HCT116 (cell line): ENCODE data around the gene PURB. TPM values are rescaled to one million over a fixed set of nuclear protein-coding genes. Genes with fewer than 3 reads are reported as not detected.

ENCODE experiments used
- ATAC-seq: fragments of 200-7000 bp; cut with Tn5 transposase; 2 replicates; pipeline ENCODE4 v1.9.1; 2020; ENCODE audit warnings: mild to moderate bottlenecking, moderate library complexity
- BruUV-seq: library from RNA; stranded (reverse); fragments of 400-500 nt; replicated peaks from 2 replicates; lab custom pipeline; 2021; lab: Mats Ljungman, UMichigan
- CTCF ChIA-PET: fragments of 300-600 bp; sonication (Branson Sonifier 250); formaldehyde crosslinking; loops from one replicate; lab custom pipeline; 2021; ENCODE audit warnings: antibody characterized with exemption; lab: Charles Lee
- POLR2A ChIA-PET: fragments of 300-600, 350-600 bp; sonication (Branson Sonifier 250); formaldehyde crosslinking; loops from one replicate; lab custom pipeline; 2021; ENCODE audit warnings: antibody characterized with exemption; lab: Charles Lee
- RAD21 ChIA-PET, 2 experiments: fragments of 300-600 bp; sonication (Branson Sonifier 250); formaldehyde crosslinking; loops; one replicate each; lab custom pipeline; 2023; ENCODE audit warnings: low total read pairs in 2 of 2; ENCODE audit not compliant: uncharacterized antibody in 2 of 2, unreplicated experiment in 2 of 2, low non-redundant PET in 1 of 2; lab: Charles Lee
- DNase-seq: peaks from one replicate; pipeline ENCODE4 v3.0.0-alpha.2; 2010; ENCODE audit warnings: low read depth, low spot score
- H2AFZ ChIP-seq: fragments of 200-600 bp; shearing (Covaris generic), sonication (generic); 2 replicates; pipeline ENCODE4 v1.6.1; 2017; ENCODE audit warnings: low read depth, mixed run types, mixed read lengths, antibody characterized with exemption, low read length; ENCODE audit not compliant: poor library complexity, severe bottlenecking
- H3K27ac ChIP-seq: 2 replicates; pipeline ENCODE4 v1.5.1; 2012; ENCODE audit warnings: low read depth, low read length
- H3K27me3 ChIP-seq: fragments of 200-600 bp; sonication (generic); 2 replicates; pipeline ENCODE4 v1.6.1; 2016; ENCODE audit warnings: mixed run types, low read length, mixed read lengths; ENCODE audit not compliant: insufficient read depth
- H3K36me3 ChIP-seq, 2 experiments: fragments of 200-500 bp in 1 of 2; fragments of 200-600 bp in 1 of 2; sonication (Bioruptor generic) in 1 of 2; sonication (generic) in 1 of 2; 2 replicates each; pipeline versions ENCODE4 v1.5.1 to v1.6.1; 2014 to 2016; ENCODE audit warnings: low read length in 2 of 2, inconsistent platforms in 1 of 2, mixed read lengths in 1 of 2, mixed run types in 1 of 2; ENCODE audit not compliant: insufficient read depth in 2 of 2, control insufficient read depth in 1 of 2
- H3K4me1 ChIP-seq, 2 experiments: fragments of 200-600 bp in 1 of 2; sonication (generic) in 1 of 2; 2 replicates each; pipeline versions ENCODE4 v1.5.1 to v1.6.1; 2012 to 2017; ENCODE audit warnings: low read length in 2 of 2, inconsistent platforms in 1 of 2, mild to moderate bottlenecking in 1 of 2, mixed read lengths in 1 of 2, mixed run types in 1 of 2, moderate library complexity in 1 of 2; ENCODE audit not compliant: insufficient read depth in 2 of 2, control insufficient read depth in 1 of 2
- H3K4me2 ChIP-seq: fragments of 200-600 bp; sonication (generic); 2 replicates; pipeline ENCODE4 v1.6.1; 2017; ENCODE audit warnings: mixed run types, low read length, mixed read lengths
- H3K4me3 ChIP-seq, 2 experiments: fragments of 200-600 bp in 1 of 2; sonication (generic) in 1 of 2; replicated peaks in 1 of 2; 2 replicates each; pipeline ENCODE4 v1.5.1; 2011 to 2016; ENCODE audit warnings: low read length in 2 of 2, control low read depth in 1 of 2, low read depth in 1 of 2, mild to moderate bottlenecking in 1 of 2, mixed read lengths in 1 of 2, mixed run types in 1 of 2
- H3K79me2 ChIP-seq: fragments of 200-600 bp; sonication (generic); 2 replicates; pipeline ENCODE4 v1.6.1; 2017; ENCODE audit warnings: mild to moderate bottlenecking, mixed run types, low read length, moderate library complexity, mixed read lengths; ENCODE audit not compliant: insufficient read depth
- H3K9ac ChIP-seq: fragments of 200-600 bp; sonication (generic); 2 replicates; pipeline ENCODE4 v1.6.1; 2016; ENCODE audit warnings: low read length, mixed read lengths
- H3K9me2 ChIP-seq: fragments of 200-600 bp; sonication (generic), shearing (Covaris generic); 2 replicates; pipeline ENCODE4 v1.6.1; 2017; ENCODE audit warnings: mixed run types, mild to moderate bottlenecking, moderate library complexity; ENCODE audit not compliant: insufficient read depth
- H3K9me3 ChIP-seq, 2 experiments: fragments of 200-500 bp in 1 of 2; fragments of 200-600 bp in 1 of 2; sonication (Bioruptor generic) in 1 of 2; sonication (generic) in 1 of 2; 2 replicates each; pipeline ENCODE4 v1.6.1; 2014 to 2017; ENCODE audit warnings: low read length in 2 of 2, mixed read lengths in 2 of 2, inconsistent platforms in 1 of 2, low read depth in 1 of 2, mild to moderate bottlenecking in 1 of 2, mixed run types in 1 of 2, moderate library complexity in 1 of 2; ENCODE audit not compliant: control insufficient read depth in 1 of 2, insufficient read depth in 1 of 2
- H4K20me1 ChIP-seq: fragments of 200-600 bp; sonication (generic), shearing (Covaris generic); 2 replicates; pipeline ENCODE4 v1.6.1; 2017; ENCODE audit warnings: mixed run types, mild to moderate bottlenecking, moderate library complexity; ENCODE audit not compliant: insufficient read depth
- CBX3 ChIP-seq: IDR thresholded peaks from 2 replicates; pipeline ENCODE4 v1.6.1; 2012; ENCODE audit warnings: low read depth
- CEBPB ChIP-seq: IDR thresholded peaks from 2 replicates; pipeline ENCODE4 v1.6.1; 2012; ENCODE audit warnings: low read depth
- EGR1 ChIP-seq: IDR thresholded peaks from 2 replicates; pipeline ENCODE4 v1.6.1; 2012; ENCODE audit warnings: low read depth
- ELF1 ChIP-seq: IDR thresholded peaks from 2 replicates; pipeline ENCODE4 v1.6.1; 2012; ENCODE audit warnings: low read depth, borderline replicate concordance
- EZH2 ChIP-seq: fragments of 200-600 bp; sonication (generic); IDR thresholded peaks from 2 replicates; pipeline ENCODE4 v1.6.1; 2017; ENCODE audit warnings: antibody characterized with exemption, mixed run types
- EZH2phosphoT487 ChIP-seq: fragments of 200-600 bp; IDR thresholded peaks from 2 replicates; pipeline ENCODE4 v1.6.1; 2018; ENCODE audit warnings: antibody characterized with exemption, borderline replicate concordance
- FOSL1 ChIP-seq: IDR thresholded peaks from 2 replicates; pipeline ENCODE4 v1.6.1; 2012; ENCODE audit warnings: low read depth
- POLR2AphosphoS5 ChIP-seq: IDR thresholded peaks from 2 replicates; pipeline ENCODE4 v1.6.1; 2011; ENCODE audit warnings: mild to moderate bottlenecking, low read depth, low read length, moderate library complexity
- RAD21 ChIP-seq: IDR thresholded peaks from 2 replicates; pipeline ENCODE4 v1.6.1; 2012; ENCODE audit warnings: low read depth, mild to moderate bottlenecking
- REST ChIP-seq: IDR thresholded peaks from 2 replicates; pipeline ENCODE4 v1.6.1; 2012; ENCODE audit warnings: low read depth
- SRF ChIP-seq: IDR thresholded peaks from 2 replicates; pipeline ENCODE4 v1.6.1; 2012; ENCODE audit warnings: low read depth
- TCF7L2 ChIP-seq: IDR thresholded peaks from 2 replicates; pipeline ENCODE4 v1.7.0; 2011; ENCODE audit warnings: borderline replicate concordance, inconsistent platforms; ENCODE audit not compliant: insufficient read depth, insufficient read length; ENCODE audit errors: extremely low read depth
- YY1 ChIP-seq: IDR thresholded peaks from 2 replicates; pipeline ENCODE4 v1.6.1; 2011; ENCODE audit warnings: low read length, low read depth, moderate library complexity, mild to moderate bottlenecking; ENCODE audit not compliant: insufficient replicate concordance; ENCODE audit errors: extremely low read depth
- ZFX ChIP-seq: fragments of 450-650 bp; IDR thresholded peaks from 2 replicates; pipeline ENCODE4 v1.6.1; 2017
- ZNF274 ChIP-seq: fragments of 200-500 bp; sonication (Bioruptor generic); IDR thresholded peaks from 2 replicates; pipeline ENCODE4 v1.6.1; 2014; ENCODE audit warnings: mild to moderate bottlenecking, low read depth, low read length, inconsistent platforms
- intact Hi-C: fragments of 100-400 bp; cut with micrococcal nuclease; formaldehyde crosslinking; loops from 2 replicates; pipeline ENCODE4 v1.10.0; 2022
- total RNA-seq: library from RNA; stranded (reverse); gene quantifications from one replicate; pipeline ENCODE4 v1.2.1, GENCODE V29; 2021; ENCODE audit not compliant: unreplicated experiment
- TF ChIP-seq, protein P1 (sequence below): IDR thresholded peaks from 2 replicates; pipeline ENCODE4 v1.6.1; 2012
- TF ChIP-seq, protein P2 (sequence below): IDR thresholded peaks from 2 replicates; pipeline ENCODE4 v1.6.1; 2012

Gene PURB
- total RNA-seq, 1 experiment from 2014 or later = 13.2 TPM

DNA sequence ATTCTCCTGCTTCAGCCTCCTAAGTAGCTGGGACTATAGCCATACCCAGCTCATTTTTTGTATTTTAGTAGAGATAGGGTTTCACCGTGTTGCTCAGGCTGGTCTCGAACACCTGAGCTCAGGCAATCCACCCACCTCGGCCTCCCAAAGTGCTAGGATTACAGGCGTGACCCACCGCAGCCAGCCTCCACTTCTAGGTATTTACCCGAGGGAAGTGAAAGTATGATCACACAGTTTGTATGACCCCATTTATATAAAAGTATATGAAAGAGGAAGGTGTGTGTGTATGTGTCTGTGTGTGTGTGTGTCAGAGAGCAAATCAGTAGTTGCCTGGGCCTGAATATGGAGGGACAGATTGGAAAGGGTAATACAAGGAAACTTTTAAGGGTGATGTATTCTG, 2.0 kb upstream of the PURB start:
- H3K9me2 ChIP-seq = no peaks in the 10 kb centered on the region
- POLR2A ChIA-PET = no interaction called here
- TF ChIP-seq ELF1 = no peak
- TF ChIP-seq, protein P1, sequence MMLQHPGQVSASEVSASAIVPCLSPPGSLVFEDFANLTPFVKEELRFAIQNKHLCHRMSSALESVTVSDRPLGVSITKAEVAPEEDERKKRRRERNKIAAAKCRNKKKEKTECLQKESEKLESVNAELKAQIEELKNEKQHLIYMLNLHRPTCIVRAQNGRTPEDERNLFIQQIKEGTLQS = no peak
- TF ChIP-seq CBX3 = no peak
- no peak for TF ChIP-seq REST
- no peak for TF ChIP-seq RAD21
- no peak for TF ChIP-seq SRF
- no peak for TF ChIP-seq ZFX
- no peak for TF ChIP-seq FOSL1
- no peak for TF ChIP-seq TCF7L2
- TF ChIP-seq CEBPB = no peak
- no peak for TF ChIP-seq EZH2phosphoT487
- no peak for TF ChIP-seq ZNF274
- no peak for TF ChIP-seq EGR1
- TF ChIP-seq YY1 = no peak
- TF ChIP-seq POLR2AphosphoS5 = no peak
- no peak for TF ChIP-seq EZH2
- TF ChIP-seq, protein P2, sequence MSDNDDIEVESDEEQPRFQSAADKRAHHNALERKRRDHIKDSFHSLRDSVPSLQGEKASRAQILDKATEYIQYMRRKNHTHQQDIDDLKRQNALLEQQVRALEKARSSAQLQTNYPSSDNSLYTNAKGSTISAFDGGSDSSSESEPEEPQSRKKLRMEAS = no peak
- TF ChIP-seq, all 23 proteins: peak for 0
- Histone ChIP-seq H3K4me1 (peaks cover 4 to 27% of the 10 kb centered on the region in 2 experiments), H3K4me3 (no peak overlapping the region), H2AFZ (no peak overlapping the region), H4K20me1 (no peaks in the 10 kb centered on the region; the same call in 1 of the 2 replicates), H3K9ac (no peak overlapping the region), H3K27ac (no peak overlapping the region), H3K9me3 (peaks cover 0 to 11% of the 10 kb centered on the region in 2 experiments; a peak in 1 of 4 replicates), H3K36me3 (peaks cover 0 to 19% of the 10 kb centered on the region in 2 experiments; a peak in 2 of 4 replicates), H3K27me3 (no peaks in the 10 kb centered on the region), H3K4me2 (no peak overlapping the region), H3K79me2 (peaks cover 32% of the 10 kb centered on the region)
- ATAC-seq (no peak), DNase-seq (no peak)
- intact Hi-C loops = no loop called here
- no TSS peak for BruUV-seq
- RAD21 ChIA-PET = no interaction called here
- CTCF ChIA-PET = no interaction called here
